Lung (tissue), 12 donors: ENCODE measurements around the gene GPD1L. TPM values are rescaled to one million over a fixed set of nuclear protein-coding genes. Genes with fewer than 3 reads are reported as not detected.

Experiments
- ATAC-seq: fragments of 200-7000 bp; cut with Tn5 transposase; one replicate; pipeline ENCODE4 v1.9.1; 2020; ENCODE audit warnings: moderate number of reproducible peaks; ENCODE audit not compliant: insufficient read depth, low FRiP score
- DNase-seq, 3 donors: peaks; one replicate each; pipeline ENCODE4 v3.0.0-alpha.2; 2013 to 2017
- H3K27ac ChIP-seq, 2 donors: one replicate each; pipeline ENCODE4 v1.5.1; 2013; ENCODE audit warnings: mild to moderate bottlenecking in 2 of 2, moderate library complexity in 2 of 2, control low read depth in 1 of 2, inconsistent platforms in 1 of 2, low read depth in 1 of 2, low read length in 1 of 2
- H3K27me3 ChIP-seq, 3 donors: one replicate each; pipeline ENCODE4 v1.5.1; 2013; ENCODE audit warnings: low read length in 2 of 3; ENCODE audit not compliant: control insufficient read depth in 3 of 3, insufficient read depth in 3 of 3
- H3K36me3 ChIP-seq, 4 donors: one replicate each; pipeline ENCODE4 v1.5.1; 2013; ENCODE audit warnings: low read length in 4 of 4, mild to moderate bottlenecking in 1 of 4, moderate library complexity in 1 of 4; ENCODE audit not compliant: control insufficient read depth in 4 of 4, insufficient read depth in 4 of 4
- H3K4me1 ChIP-seq, 5 donors: one replicate each; pipeline ENCODE4 v1.5.1; 2013; ENCODE audit warnings: low read length in 5 of 5, mild to moderate bottlenecking in 2 of 5, moderate library complexity in 1 of 5; ENCODE audit not compliant: control insufficient read depth in 5 of 5, insufficient read depth in 5 of 5
- H3K4me3 ChIP-seq: one replicate; pipeline ENCODE4 v1.5.1; 2013; ENCODE audit warnings: mild to moderate bottlenecking, control low read depth, moderate library complexity
- H3K9ac ChIP-seq, 2 donors: one replicate each; pipeline ENCODE4 v1.5.1; 2013; ENCODE audit warnings: low read length in 2 of 2, control low read depth in 1 of 2; ENCODE audit not compliant: insufficient read depth in 1 of 2
- H3K9me3 ChIP-seq, 4 donors: one replicate each; pipeline ENCODE4 v1.5.1; 2013; ENCODE audit warnings: low read length in 3 of 4, mild to moderate bottlenecking in 1 of 4, moderate library complexity in 1 of 4; ENCODE audit not compliant: control insufficient read depth in 4 of 4, insufficient read depth in 3 of 4
- CTCF ChIP-seq: IDR thresholded peaks from 2 replicates; pipeline ENCODE4 v1.5.1; 2012; ENCODE audit warnings: mild to moderate bottlenecking; ENCODE audit errors: control extremely low read depth, extremely low read depth
- WGBS, 2 donors: extraction: QIAGEN DNeasy Blood & Tissue Kit; methylation state at CpG; one replicate each; pipeline ENCODE4 v1.1.7; 2013; 5-methylcytosine and 5-hydroxymethylcytosine counted together
- polyA plus RNA-seq, 2 donors: library from polyadenylated mRNA; stranded (reverse); fragments of 200-250 nt; gene quantifications; one replicate each; pipeline ENCODE4 v1.2.1, GENCODE V29; 2013
- total RNA-seq, 2 donors: library from RNA; depleted of rRNA in 1 of 2; stranded (reverse); fragments of >200 nt in 1 of 2; gene quantifications; one replicate each; pipeline ENCODE4 v1.2.1, GENCODE V29; 2014 to 2021
- donor health status: control.
- donor health status: control.
- donor health status: Bipolar disorder and iron deficiency.
- donor health status: healthy.
- donor health status: DM: yes; HTN: yes; CAD: no.

The GPD1L gene
- total and polyA plus RNA-seq, 4 donors, result 20.5 to 58.8 (median 37.1) TPM

GRCh38 chr3:32200490-32200889 lies 94.1 kb downstream of the GPD1L start:
- H3K4me1 ChIP-seq, result peaks cover 0 to 9% (median 0%) of the 10 kb centered on the region in 5 donors
- H3K27me3 ChIP-seq, result no peaks in the 10 kb centered on the region
- H3K4me3 ChIP-seq, result no peak overlapping the region
- H3K27ac ChIP-seq, result peak overlapping the region; percentile 36 to 46
- no peaks in the 10 kb centered on the region for H3K36me3 ChIP-seq
- TF ChIP-seq CTCF, result no peak
- WGBS, 2 donors, result 76 to 85% methylated on average over 7 of the region's 7 CpGs
- H3K9ac ChIP-seq, result no peak overlapping the region
- ATAC-seq, result peak; percentile 19
- H3K9me3 ChIP-seq, result no peaks in the 10 kb centered on the region
- peak in 2 of 3 donors; percentile 13 to 47 for DNase-seq

- H3K4me3 ChIP-seq, result no peak overlapping the region
- peak in 1 of 3 donors; percentile 16 for DNase-seq
- peaks cover 0 to 9% (median 0%) of the 10 kb centered on the region in 5 donors for H3K4me1 ChIP-seq
- no peaks in the 10 kb centered on the region for H3K27me3 ChIP-seq
- H3K9ac ChIP-seq, result no peak overlapping the region
- TF ChIP-seq CTCF, result no peak
- no peaks in the 10 kb centered on the region for H3K9me3 ChIP-seq
- ATAC-seq, result no peak
- H3K36me3 ChIP-seq, result no peaks in the 10 kb centered on the region
- peak overlapping the region; percentile 29 to 76 for H3K27ac ChIP-seq
- 45 to 63% methylated on average over 10 of the region's 10 CpGs for WGBS, 2 donors
These were observed 94.8 kb downstream of the GPD1L start for GRCh38 chr3:32200992-32201758.

- no peak overlapping the region for H3K4me3 ChIP-seq
- no peak for ATAC-seq
- TF ChIP-seq CTCF, result no peak
- H3K27me3 ChIP-seq, result no peaks in the 10 kb centered on the region
- 86 to 90% methylated on average over 1 of the region's 1 CpG for WGBS, 2 donors
- no peak overlapping the region for H3K9ac ChIP-seq
- peak in 1 of 3 donors; percentile 35 for DNase-seq
- peaks cover 0 to 10% (median 0%) of the 10 kb centered on the region in 5 donors for H3K4me1 ChIP-seq
- no peak overlapping the region for H3K27ac ChIP-seq
- H3K36me3 ChIP-seq, result no peaks in the 10 kb centered on the region
- H3K9me3 ChIP-seq, result no peaks in the 10 kb centered on the region
These were observed 96.1 kb downstream of the GPD1L start for GRCh38 chr3:32202496-32202895.
